AG04450 (cell line): ENCODE results near the gene S100A7A. TPM values are rescaled to one million over a fixed set of nuclear protein-coding genes. Genes with fewer than 3 reads are reported as not detected.

Experiments used
- CTCF ChIA-PET: fragments of 300-600, 350-600 bp; formaldehyde crosslinking; extraction: SDS; loops from one replicate; lab custom pipeline; 2022; ENCODE audit warnings: antibody characterized with exemption, inconsistent platforms; lab: Charles Lee
- POLR2A ChIA-PET: fragments of 350-600 bp; formaldehyde crosslinking; extraction: SDS; loops from one replicate; lab custom pipeline; 2021; ENCODE audit warnings: antibody characterized with exemption, inconsistent platforms; lab: Yijun Ruan, JAX
- DNase-seq: peaks from one replicate; pipeline ENCODE4 v3.0.0-alpha.2; 2011; ENCODE audit warnings: low read depth, low spot score
- H3K27ac ChIP-seq: one replicate; pipeline ENCODE4 v1.5.1; 2012; ENCODE audit warnings: low read depth, low read length, control low read depth
- H3K27me3 ChIP-seq: one replicate; pipeline ENCODE4 v1.6.0; 2012; ENCODE audit warnings: low read length; ENCODE audit not compliant: control insufficient read depth, insufficient read depth
- H3K4me3 ChIP-seq: 2 replicates; pipeline ENCODE4 v1.5.1; 2011; ENCODE audit warnings: mild to moderate bottlenecking, low read depth, low read length, control low read depth
- H3K9me3 ChIP-seq: 2 replicates; pipeline ENCODE4 v1.5.1; 2012; ENCODE audit warnings: low read length; ENCODE audit not compliant: control insufficient read depth, insufficient read depth
- CTCF ChIP-seq: IDR thresholded peaks from 2 replicates; pipeline ENCODE4 v1.5.1; 2011; ENCODE audit warnings: low read depth, low read length, control low read depth, inconsistent platforms
- polyA plus RNA-seq: library from polyadenylated mRNA; depleted of rRNA; stranded (reverse); fragments of >200 nt; gene quantifications from 2 replicates; pipeline ENCODE4 v1.2.3, GENCODE V29; 2011

Gene S100A7A
- polyA plus RNA-seq, 1 experiment, result not detected

GRCh38 chr1:153428073-153428638, 11.8 kb downstream of the S100A7A start:
- H3K27me3 ChIP-seq, result peaks cover 4% of the 10 kb centered on the region
- POLR2A ChIA-PET, result no interaction called here
- no peak overlapping the region for H3K27ac ChIP-seq
- no peak overlapping the region for H3K4me3 ChIP-seq
- no peak for DNase-seq
- no peak for TF ChIP-seq CTCF
- CTCF ChIA-PET, result no interaction called here
- H3K9me3 ChIP-seq, result no peaks in the 10 kb centered on the region

GRCh38 chr1:153428791-153429190, 12.5 kb downstream of the S100A7A start:
- ChIA-PET POLR2A (no interaction called here), CTCF (no interaction called here)
- H3K9me3 ChIP-seq, result no peaks in the 10 kb centered on the region
- no peak for TF ChIP-seq CTCF
- no peak overlapping the region for H3K27ac ChIP-seq
- H3K4me3 ChIP-seq, result no peak overlapping the region
- DNase-seq, result no peak
- peaks cover 4% of the 10 kb centered on the region for H3K27me3 ChIP-seq

- H3K27ac ChIP-seq, result no peak overlapping the region
- TF ChIP-seq CTCF, result no peak
- H3K27me3 ChIP-seq, result peaks cover 4% of the 10 kb centered on the region
- CTCF ChIA-PET, result no interaction called here
- no peak for DNase-seq
- no peaks in the 10 kb centered on the region for H3K9me3 ChIP-seq
- POLR2A ChIA-PET, result no interaction called here
- H3K4me3 ChIP-seq, result no peak overlapping the region
These were observed 13.2 kb downstream of the S100A7A start for GRCh38 chr1:153429266-153430165.

- POLR2A ChIA-PET, result no interaction called here
- no peak for DNase-seq
- TF ChIP-seq CTCF, result no peak
- no peak overlapping the region for H3K4me3 ChIP-seq
- CTCF ChIA-PET, result no interaction called here
- H3K9me3 ChIP-seq, result no peaks in the 10 kb centered on the region
- H3K27me3 ChIP-seq, result peaks cover 4% of the 10 kb centered on the region
- H3K27ac ChIP-seq, result no peak overlapping the region
These were observed 13.8 kb downstream of the S100A7A start for GRCh38 chr1:153430166-153430553.

GRCh38 chr1:153430561-153430960, 14.2 kb downstream of the S100A7A start:
- ChIA-PET POLR2A (no interaction called here), CTCF (no interaction called here)
- TF ChIP-seq CTCF, result no peak

More at GRCh38 chr1:153430561-153430960, 14.2 kb downstream of the S100A7A start:
- no peaks in the 10 kb centered on the region for H3K9me3 ChIP-seq
- DNase-seq, result no peak
- H3K27ac ChIP-seq, result no peak overlapping the region
- no peak overlapping the region for H3K4me3 ChIP-seq
- peaks cover 4% of the 10 kb centered on the region for H3K27me3 ChIP-seq
